Right renal pelvis (tissue), 4 donors: ENCODE measurements around the gene LTBP2. TPM values are rescaled to one million over a fixed set of nuclear protein-coding genes. Genes with fewer than 3 reads are reported as not detected.
A peak's percentile ranks its signal among the peaks of the same experiment; 100 is the strongest.

Experiments used
- DNase-seq, 4 donors: peaks; one replicate each; pipeline ENCODE4 v3.0.0-alpha.2; 2013; ENCODE audit warnings: low read depth in 4 of 4, low spot score in 3 of 4, missing footprints in 1 of 4
- polyA plus RNA-seq, 4 donors: library from polyadenylated mRNA; unstranded; fragments of 120-200 nt; gene quantifications; one replicate each; pipeline ENCODE4 v1.2.1, GENCODE V29; 2013; ENCODE audit not compliant: insufficient read length in 4 of 4

The LTBP2 gene
- polyA plus RNA-seq, 4 donors = 3.3 to 7.4 (median 4.3) TPM

DNA sequence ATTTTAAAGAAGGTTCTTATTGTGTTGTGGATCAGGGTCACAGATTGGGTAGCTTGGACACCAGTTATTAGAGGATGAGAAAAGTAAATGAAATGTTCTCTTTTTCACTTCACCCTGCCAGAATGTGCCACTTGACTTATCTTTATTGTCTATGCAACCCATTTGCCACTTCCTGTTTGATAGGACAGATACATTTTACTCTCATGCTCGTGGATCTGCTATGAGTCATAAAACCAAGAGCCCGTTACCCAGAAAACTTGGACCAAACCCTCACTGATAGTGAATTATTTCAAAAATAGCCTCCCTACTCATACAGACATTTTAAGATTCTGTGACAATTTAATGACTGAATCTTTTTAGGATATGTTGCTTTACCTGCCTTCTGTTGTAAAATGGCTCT, 116.7 kb downstream of the LTBP2 start:
- DNase-seq = no peak

DNA sequence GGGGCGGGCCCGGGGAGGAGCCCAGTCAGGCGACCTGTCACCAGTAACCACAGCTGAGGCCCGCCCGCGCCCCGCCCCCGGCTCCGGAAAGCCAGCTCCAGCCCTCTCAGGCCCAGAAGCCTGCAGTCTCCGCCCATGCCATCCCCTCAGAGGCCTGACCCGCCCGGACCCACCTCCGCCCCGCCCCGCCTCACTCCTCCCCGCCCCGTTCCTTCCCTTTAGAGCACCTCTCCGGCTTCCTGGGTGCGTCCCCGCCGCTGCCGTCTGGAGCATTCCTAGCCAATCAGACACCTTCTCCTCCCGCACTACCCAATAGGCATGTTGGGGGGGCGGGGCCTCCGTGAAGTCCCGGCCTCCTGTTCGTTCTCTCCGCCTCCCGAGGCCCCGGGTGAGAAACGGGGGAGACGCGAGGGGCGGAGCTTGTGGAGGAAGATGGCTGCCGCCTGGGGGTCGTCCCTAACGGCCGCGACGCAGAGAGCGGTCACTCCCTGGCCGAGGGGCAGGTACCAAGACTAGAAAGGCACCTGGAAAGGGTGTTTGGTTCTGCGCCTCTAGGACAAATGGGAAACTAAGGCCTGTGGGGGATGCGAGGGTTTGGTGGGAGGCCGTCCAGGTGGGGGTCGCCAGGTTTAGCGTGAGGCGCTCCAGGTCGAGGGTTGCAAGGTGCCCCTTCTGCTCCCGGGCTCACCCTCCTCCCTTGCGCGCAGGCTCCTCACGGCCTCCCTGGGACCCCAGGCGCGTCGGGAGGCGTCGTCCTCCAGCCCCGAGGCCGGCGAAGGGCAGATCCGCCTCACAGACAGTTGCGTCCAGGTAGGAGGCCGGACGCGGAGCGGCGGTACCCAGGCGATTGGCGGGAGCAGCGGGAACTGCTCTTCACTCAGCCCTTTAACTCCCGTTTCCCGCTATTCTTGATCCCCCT, 118.4 kb downstream of the LTBP2 start, which contains the start of gene ISCA2:
Gene ISCA2 (plus strand): TSS at position 423 of the 919 bp plus-strand sequence. CDS start 10 bp downstream, at position 433.
- peak; percentile 94 to 98 (median 97) for DNase-seq

DNA sequence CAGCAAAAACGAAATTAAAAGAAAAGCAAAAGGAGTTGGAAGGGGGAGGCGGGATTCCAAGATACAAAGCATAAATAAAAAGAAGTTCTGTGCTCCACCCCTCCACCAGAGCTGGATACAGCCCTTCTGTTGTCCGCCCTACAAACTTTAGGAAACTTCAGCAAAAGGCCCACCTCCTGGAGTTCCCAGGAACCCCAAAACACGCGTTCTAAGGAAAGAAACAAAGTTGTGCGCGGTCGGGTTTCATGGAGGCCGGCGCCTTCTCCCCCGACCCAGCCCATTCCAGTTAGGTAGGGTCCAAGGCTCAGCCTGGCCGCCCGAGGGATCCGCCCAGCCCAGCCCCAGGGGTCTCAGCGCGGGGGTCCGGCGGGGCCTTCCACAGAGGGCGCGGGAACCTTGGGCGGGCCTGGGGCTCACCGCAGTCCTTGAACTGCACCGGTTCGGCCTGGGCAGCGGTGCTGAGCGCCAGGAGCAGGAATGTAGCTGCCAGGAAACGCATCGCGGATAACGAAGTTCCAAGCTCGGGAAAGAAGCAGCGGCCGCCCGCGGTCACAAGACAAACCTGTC, 119.2 kb downstream of the LTBP2 start, which contains the start of gene NPC2:
Gene NPC2 (minus strand): TSS at position 530 of the 567 bp plus-strand sequence. CDS start 31 bp downstream, at position 499.
- no peak for DNase-seq

DNA sequence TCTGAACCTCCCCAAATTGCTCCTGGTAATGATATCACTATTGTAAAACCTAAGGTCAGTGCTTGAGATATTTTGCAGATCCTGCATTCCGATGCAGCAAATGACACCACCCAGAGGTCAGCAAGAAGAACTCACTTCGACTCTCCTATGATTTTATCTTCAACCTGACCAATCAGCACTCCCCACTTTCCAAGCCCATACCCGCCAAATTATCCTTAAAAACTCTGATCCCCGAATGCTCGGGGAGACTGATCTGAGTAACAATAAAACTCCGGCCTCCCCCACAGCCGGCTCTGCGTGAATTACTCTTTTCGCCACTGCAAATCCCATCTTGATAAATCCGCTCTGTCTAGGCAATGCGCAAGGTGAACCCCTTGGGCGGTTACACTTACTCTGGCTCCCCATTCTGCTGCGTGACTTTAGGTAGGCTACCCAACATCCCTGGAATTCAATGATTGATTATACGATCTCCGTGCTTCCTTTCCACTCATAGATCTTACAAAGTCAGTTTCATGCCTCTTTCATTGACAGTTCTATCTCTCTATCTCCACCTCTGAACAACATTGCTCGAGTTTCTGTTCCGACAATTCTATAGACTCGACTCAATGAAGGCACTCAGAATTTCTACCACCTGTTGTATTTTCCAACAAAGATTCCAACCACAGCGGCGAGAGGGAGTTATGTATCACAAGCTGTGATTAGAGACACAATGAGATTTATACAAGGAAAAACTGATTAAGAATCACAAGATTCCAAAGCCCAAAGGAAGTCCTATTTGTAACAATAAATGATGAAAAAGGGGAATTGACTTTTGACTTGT, 119.9 kb downstream of the LTBP2 start:
- DNase-seq = peak in 1 of 4 donors; percentile 17

DNA sequence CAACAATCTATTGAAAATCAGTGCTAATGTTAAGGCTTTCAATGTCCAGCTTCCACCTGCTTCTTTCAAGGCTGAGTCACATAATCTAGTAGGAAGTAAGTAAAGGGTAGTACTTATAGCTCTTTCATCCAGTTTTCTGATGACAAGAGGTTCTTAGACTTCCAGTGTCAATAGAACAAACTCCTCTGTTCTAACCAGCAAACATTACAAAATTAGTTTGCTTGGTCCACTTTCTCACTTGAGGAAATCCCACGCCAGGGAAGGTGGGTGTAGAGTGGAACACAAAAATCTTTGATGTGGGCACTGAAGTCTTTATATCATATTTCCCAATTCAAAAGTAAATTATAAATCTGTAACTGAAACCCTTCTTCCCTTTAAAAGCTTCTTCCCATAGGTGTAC, 121.6 kb downstream of the LTBP2 start:
- no peak for DNase-seq

DNA sequence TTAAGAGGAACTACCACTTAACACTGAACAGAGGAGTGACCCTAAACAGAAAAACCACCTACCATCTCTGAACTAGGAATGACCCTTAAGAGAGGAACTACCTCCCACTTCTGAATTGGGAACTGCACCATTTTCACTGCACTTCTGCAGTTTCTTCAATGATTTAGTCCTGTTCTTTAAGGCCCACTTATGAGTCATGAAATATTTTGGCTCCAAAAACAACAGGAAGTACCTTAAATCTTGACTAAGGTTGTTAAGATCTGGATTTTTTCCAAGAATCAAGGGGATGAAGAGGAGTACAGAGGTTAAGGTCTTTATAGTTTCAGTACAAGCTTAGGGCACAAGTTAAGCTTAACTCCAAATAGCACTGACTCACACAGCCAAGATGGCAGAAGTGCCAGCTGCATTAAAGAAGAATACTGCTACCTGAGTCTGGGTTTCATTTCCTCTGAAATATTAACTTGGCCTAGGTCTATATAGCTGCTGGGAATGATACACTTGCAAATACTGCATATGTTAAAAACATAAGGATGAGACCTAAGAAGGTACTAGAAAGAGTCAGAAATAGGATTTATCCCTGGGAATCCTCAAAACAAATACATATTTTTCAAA, 123.1 kb downstream of the LTBP2 start:
- DNase-seq = no peak

DNA sequence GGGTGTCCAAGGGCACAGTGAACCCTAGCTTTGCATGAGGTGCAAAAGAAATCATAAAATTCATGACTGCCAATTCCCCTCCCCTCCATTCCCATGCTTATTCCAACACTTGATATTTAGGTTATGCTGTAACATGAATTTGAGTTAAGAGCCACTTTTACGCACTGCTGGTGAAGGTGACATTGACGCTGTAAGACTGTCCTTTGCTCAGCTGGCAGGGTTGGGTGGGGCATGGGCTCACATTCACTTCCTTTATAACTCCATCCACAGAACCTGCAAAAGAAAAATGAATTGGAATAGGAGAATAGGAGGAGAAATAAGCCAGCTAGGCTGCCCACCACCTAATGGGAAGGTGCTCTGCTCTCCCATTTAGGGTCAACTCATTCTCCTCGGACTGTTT, 125.9 kb downstream of the LTBP2 start:
- no peak for DNase-seq

DNA sequence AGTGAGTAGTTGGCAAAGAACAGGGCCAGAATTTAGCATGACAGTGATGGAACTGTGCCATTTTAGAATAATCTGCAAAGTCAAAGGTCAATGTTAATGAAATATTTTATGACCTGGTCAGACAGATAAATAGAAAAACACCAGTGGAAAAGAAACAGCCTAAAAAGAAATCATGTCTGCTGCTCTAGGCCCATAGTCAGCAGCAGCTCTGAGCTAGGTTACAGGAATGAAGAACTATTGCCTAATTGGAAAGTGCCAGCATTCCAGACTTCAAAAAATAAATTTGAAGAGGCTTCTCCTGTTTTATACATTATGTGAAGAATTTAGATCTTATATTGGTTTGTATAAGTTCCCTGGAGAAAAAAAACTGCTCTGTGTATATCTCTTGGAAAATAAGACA, 128.7 kb downstream of the LTBP2 start:
- no peak for DNase-seq

DNA sequence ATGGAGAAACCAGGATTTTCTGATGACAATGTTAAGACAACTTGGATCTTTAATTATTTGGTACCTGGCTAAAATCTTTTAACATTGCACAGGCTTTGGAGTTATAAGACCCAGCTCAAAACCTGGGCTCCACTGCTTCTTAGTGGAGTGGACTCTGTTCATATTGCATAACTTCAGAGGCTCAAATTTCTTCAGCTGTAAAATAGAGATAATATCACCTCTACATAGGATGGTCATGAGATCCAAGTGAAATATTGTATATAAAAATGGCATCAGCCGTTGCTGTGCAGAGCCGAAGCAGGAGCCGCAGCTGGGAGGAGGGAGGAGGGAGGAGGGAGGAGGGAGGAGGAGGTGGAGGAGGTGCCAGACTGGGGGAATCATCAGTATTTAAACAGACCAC, 129.5 kb downstream of the LTBP2 start:
- no peak for DNase-seq

DNA sequence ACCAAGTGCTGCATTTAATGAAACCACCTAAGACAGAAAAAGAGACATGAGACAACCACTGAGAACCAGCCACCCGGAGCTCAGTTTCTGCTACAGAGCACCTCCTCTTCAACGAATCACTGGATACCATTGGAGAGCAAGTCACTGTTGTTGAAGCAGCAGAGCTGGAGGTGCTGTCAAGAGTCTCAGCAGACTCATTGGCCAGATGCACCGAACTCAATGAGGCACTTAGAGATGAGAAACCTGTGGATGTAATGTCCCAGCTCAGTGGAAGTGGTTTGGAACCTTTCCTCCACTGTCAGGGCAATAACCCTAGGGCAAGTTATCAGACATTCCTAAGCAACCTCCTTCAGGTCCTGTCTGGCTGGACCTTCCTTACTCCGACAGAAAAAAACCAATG, 132.0 kb downstream of the LTBP2 start:
- no peak for DNase-seq

DNA sequence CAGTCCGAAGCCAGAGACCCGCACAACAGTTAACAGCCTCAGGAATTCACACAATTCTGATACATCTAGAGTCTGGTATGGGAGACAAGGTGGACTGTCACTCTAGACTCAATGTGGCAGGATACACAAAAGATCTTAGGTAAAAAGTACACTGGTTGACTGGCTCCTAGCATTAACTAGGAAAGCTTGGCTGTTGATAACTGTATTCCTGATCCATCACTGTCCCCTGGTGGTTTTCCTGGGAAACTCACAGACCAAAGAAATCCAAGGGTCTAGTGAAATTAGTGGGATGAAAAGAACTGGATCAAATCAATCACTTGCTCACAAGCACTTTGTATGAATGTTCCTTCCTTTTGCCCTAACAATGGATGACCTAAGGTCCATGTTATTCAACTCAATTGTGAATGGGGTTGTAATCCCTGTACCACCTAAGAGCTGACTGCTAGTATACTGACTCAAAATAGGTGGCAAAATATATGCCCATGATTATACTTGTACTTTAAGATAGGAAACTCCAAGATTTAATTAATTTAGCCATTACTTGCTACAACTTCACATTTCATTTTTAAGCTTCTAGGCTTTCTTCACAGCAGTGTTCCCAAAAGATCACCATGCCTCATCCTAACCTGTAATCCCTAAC, 132.9 kb downstream of the LTBP2 start:
- DNase-seq = peak in 1 of 4 donors; percentile 17

DNA sequence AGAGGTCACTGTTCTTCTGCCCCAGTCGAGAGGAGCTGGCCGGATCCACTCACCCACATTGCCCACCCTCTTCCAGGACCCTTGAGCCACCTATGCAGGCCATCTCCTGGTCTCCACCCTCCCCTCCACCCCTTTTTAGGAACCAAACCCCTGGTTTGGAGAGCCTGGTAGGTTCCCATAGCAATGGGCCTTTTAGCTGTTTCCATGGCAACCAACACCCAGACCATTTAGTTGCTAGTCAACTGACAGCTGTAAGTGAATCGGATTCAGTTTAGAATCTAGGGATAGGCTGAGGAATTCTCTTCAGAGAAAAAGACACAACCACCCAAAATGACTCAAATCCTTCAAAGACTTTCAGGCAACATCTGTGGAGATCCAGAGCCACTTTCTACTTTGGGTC, 135.4 kb downstream of the LTBP2 start:
- DNase-seq = no peak

DNA sequence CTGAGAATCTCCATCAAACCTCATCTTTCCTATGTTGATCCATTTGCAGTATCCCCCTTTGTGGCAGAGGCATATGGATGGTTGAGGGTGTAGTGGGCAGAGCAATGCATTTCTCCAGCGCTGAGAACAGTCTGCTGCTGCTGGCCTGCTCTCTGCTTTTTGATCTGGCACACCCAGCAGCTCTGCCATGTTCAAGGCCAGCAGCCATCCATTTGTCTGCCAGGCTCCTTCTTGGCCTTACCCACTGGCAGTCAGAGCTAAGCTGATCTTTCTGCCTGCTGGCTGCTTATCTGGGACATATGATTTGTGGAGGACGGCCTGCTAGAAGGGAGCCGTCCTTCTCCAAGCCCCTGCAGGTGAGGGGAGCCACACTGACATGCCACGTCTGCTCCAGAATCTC, 135.9 kb downstream of the LTBP2 start:
- DNase-seq = no peak

DNA sequence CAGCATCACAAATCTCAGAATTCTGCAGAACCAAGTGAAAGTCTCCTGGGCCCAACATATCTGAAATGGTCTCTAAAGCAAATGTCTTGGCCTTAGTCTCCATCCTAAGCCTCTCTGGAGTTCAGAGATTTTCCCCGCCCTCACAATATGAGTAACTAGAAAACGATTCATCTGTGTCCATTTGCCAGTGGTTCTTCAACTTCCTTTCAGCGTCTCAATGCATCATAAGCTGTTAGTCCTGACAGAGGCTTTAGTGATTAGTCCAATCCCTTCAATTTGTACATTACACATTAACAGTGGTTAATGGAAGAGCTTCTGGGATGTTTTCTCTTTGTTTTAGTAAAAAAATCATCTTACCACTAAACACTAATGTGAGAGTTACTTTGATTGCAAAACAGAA, 136.4 kb downstream of the LTBP2 start:
- no peak for DNase-seq

DNA sequence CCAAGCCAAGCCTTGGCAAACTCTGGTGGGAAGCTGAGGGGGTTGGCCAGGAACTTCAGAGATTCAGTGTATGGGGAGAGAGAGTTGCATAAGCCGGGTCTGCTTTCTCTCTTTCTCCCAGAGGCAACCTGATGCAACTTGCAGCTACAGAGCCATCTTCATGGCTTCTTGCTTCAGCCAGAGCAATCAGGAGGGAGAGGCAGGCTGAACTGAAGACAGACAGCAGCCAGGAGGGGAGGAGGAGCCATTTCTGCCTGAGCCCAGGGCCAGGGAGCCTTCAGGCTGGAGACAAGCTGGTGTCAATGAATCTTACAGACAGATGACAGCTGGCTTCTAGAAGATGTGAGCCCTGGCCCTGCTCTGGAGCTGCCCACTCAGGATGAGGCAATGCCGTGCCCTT, 137.7 kb downstream of the LTBP2 start:
- DNase-seq = no peak

DNA sequence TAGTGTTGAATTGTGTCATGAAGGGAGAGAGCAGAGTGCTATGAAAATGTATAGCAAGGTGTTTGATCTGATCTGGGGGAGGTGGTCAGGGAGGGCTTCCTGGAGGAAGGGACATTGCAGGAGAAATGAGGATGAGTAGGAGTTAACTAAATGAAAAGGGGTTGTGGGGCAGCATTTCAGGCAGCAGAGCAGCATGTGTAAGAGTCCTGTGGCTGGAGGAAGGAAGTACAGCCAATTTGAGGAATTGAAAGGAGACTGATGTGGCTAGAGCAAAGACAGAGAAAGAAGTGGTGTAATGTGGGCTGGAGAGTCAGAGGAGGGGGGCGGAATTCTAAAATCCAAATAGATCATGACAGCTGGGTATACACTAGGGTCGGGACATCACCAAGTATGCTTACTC, 139.4 kb downstream of the LTBP2 start:
- DNase-seq = no peak

DNA sequence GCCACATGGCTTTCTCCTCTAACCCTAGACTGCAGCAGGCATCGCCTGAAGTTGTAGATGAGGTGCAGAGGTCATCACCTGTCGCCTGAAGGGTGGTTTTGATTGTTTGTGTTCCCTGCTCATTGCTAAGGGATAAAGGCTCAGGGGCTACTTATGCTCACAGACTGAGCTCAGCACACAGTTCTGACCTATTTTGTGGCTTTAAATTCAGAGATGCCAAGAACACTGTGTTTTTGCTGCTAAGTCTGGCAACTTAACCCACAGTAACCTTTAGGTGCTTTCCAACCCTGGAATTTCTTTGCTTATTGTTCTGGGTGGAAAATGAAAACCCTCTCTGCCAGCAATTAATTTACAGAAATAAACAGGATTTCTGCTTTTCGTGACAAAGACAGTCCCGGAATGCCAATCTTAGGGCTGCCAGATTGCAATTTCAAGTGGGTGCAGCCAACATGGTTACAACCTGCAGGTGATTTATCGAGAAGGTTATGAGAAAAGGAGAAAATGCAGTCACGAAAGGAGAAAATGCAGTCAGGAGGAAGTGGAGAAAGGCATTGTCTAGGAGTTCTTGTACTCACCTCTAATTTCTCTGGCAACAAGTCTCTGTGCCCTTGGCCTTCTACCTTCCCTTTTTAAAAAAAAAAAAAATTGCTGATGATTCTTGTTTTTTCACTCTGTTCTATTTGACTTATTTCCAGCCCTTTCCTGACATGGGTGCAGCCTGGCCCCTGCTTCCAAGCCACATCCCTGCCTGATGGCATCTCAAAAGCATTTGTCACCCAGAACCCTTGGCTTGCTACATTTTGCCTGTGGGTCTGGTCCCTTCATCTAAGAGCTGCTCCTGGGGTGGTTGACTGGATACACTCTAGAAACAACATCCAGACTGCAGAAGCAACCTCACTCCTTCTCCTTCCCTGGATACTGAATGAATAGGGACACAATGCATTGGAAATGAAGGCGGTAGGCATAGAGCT, 142.2 kb downstream of the LTBP2 start:
- DNase-seq = no peak

DNA sequence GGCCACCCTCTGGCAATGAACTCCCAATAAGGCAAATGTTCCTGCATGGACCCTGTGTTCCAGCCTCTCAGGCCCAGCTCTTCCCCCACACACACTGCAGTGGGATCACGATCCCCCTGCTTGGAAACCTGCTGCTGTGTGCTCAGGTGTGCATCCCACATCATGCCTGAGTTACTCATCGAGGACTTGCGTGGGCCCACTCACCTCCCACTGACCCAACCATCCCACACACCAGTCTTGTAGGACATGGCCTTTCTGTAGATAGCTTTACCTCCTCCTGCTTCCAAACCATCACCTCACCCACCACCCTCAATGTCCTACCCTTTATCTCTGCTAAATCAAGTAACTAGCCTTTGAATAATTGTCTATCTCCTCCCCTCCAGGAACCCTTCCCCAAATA, 143.5 kb downstream of the LTBP2 start:
- DNase-seq = no peak

DNA sequence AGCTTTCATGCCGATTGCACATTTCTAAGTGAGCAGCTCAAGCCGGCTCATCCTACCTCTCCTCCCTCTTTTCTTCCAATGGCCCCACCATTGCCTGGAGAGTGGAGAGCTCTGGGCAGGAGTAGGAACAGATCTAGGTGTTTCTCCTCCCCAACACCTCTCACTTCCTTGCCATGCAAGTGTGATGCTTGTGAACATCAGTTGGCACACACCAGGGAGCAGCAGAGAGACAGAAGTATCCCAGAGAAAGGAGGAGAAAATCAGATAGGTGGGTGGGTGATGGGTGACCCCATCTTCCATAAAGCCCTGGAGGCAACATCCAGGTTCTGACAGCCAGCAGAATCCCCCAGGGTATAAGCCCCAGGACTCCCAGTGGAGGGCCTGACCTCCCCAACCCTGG, 146.7 kb downstream of the LTBP2 start:
- no peak for DNase-seq
